IMR-90 (cell line): ENCODE measurements around the gene RRAGD. TPM values are rescaled to one million over a fixed set of nuclear protein-coding genes. Genes with fewer than 3 reads are reported as not detected.

ENCODE experiments used
- ATAC-seq: fragments of 200-7000 bp; cut with Tn5 transposase; 2 replicates; pipeline ENCODE4 v1.9.1; 2020; ENCODE audit warnings: low read depth, mild to moderate bottlenecking, moderate library complexity
- BruUV-seq: library from RNA; stranded (reverse); fragments of 400-500 nt; replicated peaks from 2 replicates; lab custom pipeline; 2021; lab: Mats Ljungman, UMichigan
- CTCF ChIA-PET: fragments of 300-600 bp; formaldehyde crosslinking; extraction: SDS; loops from one replicate; lab custom pipeline; 2021; ENCODE audit warnings: antibody characterized with exemption; lab: Yijun Ruan, JAX
- POLR2A ChIA-PET: fragments of 300-600 bp; sonication (Branson Sonifier 250); formaldehyde crosslinking; loops from one replicate; lab custom pipeline; 2022; ENCODE audit warnings: antibody characterized with exemption; ENCODE audit not compliant: unreplicated experiment; lab: Charles Lee
- DNase-seq: peaks from one replicate; pipeline ENCODE4 v3.0.0; 2013
- H2AFZ ChIP-seq: replicated peaks from 2 replicates; pipeline ENCODE3; 2013; ENCODE audit warnings: low read length, mild to moderate bottlenecking; ENCODE audit not compliant: poor library complexity
- H2AK5ac ChIP-seq: 2 replicates; pipeline ENCODE4 v1.6.1; 2013; ENCODE audit warnings: low read depth, low read length, inconsistent platforms
- H2AK9ac ChIP-seq: replicated peaks from 2 replicates; pipeline ENCODE3; 2013; ENCODE audit warnings: mild to moderate bottlenecking, low read depth, low read length, moderate library complexity; ENCODE audit not compliant: poor library complexity
- H2BK120ac ChIP-seq: 2 replicates; pipeline ENCODE4 v1.6.1; 2013; ENCODE audit warnings: low read depth, low read length, inconsistent platforms
- H2BK15ac ChIP-seq: 3 replicates; pipeline ENCODE4 v1.6.1; 2013; ENCODE audit warnings: low read depth, low read length, inconsistent platforms
- H2BK20ac ChIP-seq: 2 replicates; pipeline ENCODE4 v1.6.1; 2013; ENCODE audit warnings: low read depth, mild to moderate bottlenecking, inconsistent platforms, low read length, moderate library complexity
- H2BK5ac ChIP-seq: 2 replicates; pipeline ENCODE4 v1.6.1; 2013; ENCODE audit warnings: mild to moderate bottlenecking, low read depth, low read length, inconsistent platforms; ENCODE audit not compliant: poor library complexity, severe bottlenecking
- H3K14ac ChIP-seq: replicated peaks from 2 replicates; pipeline ENCODE4 v1.6.1; 2013; ENCODE audit warnings: low read depth, low read length, inconsistent platforms
- H3K18ac ChIP-seq: 2 replicates; pipeline ENCODE4 v1.6.1; 2013; ENCODE audit warnings: low read depth, low read length, control low read depth
- H3K23ac ChIP-seq: 2 replicates; pipeline ENCODE4 v1.6.1; 2013; ENCODE audit warnings: low read depth, low read length, inconsistent platforms
- H3K27ac ChIP-seq: 2 replicates; pipeline ENCODE4 v1.5.1; 2013; ENCODE audit warnings: mild to moderate bottlenecking, control low read depth, low read length; ENCODE audit not compliant: insufficient read depth
- H3K27me3 ChIP-seq: 2 replicates; pipeline ENCODE4 v1.6.1; 2013; ENCODE audit warnings: low read length; ENCODE audit not compliant: control insufficient read depth, insufficient read depth
- H3K36me3 ChIP-seq: 2 replicates; pipeline ENCODE4 v1.6.1; 2013; ENCODE audit warnings: low read length, mixed read lengths; ENCODE audit not compliant: control insufficient read depth, insufficient read depth
- H3K4ac ChIP-seq: 2 replicates; pipeline ENCODE4 v1.6.1; 2013; ENCODE audit warnings: low read depth, low read length, inconsistent platforms
- H3K4me1 ChIP-seq: 2 replicates; pipeline ENCODE4 v1.6.1; 2013; ENCODE audit warnings: low read length, mixed read lengths; ENCODE audit not compliant: control insufficient read depth, insufficient read depth
- H3K4me2 ChIP-seq: 2 replicates; pipeline ENCODE4 v1.6.1; 2013; ENCODE audit warnings: low read depth, mild to moderate bottlenecking, control low read depth, low read length, moderate library complexity
- H3K4me3 ChIP-seq: 2 replicates; pipeline ENCODE4 v1.5.1; 2013; ENCODE audit warnings: low read depth, mild to moderate bottlenecking, control low read depth, low read length, moderate library complexity; ENCODE audit not compliant: insufficient read depth
- H3K56ac ChIP-seq: 2 replicates; pipeline ENCODE4 v1.6.1; 2013; ENCODE audit warnings: low read length, inconsistent platforms; ENCODE audit not compliant: insufficient read depth; ENCODE audit errors: extremely low read depth
- H3K79me1 ChIP-seq, 2 experiments: 2 replicates each; pipeline ENCODE4 v1.6.1; 2013; ENCODE audit warnings: low read length in 2 of 2, inconsistent platforms in 1 of 2, low read depth in 1 of 2
- H3K9ac ChIP-seq: 2 replicates; pipeline ENCODE4 v1.6.1; 2013; ENCODE audit warnings: low read depth, low read length, control low read depth
- H3K9me1 ChIP-seq: 2 replicates; pipeline ENCODE4 v1.6.1; 2013; ENCODE audit warnings: low read length, inconsistent platforms; ENCODE audit not compliant: insufficient read depth
- H3K9me3 ChIP-seq: 2 replicates; pipeline ENCODE4 v1.6.1; 2013; ENCODE audit warnings: low read length; ENCODE audit not compliant: control insufficient read depth, insufficient read depth
- H4K20me1 ChIP-seq: 2 replicates; pipeline ENCODE4 v1.6.1; 2013; ENCODE audit warnings: low read length, inconsistent platforms; ENCODE audit not compliant: insufficient read depth
- H4K5ac ChIP-seq: 2 replicates; pipeline ENCODE4 v1.6.1; 2013; ENCODE audit warnings: mild to moderate bottlenecking, low read depth, low read length, control low read depth
- H4K8ac ChIP-seq, 2 experiments: 2 replicates each; pipeline ENCODE4 v1.6.1; 2013; ENCODE audit warnings: low read depth in 2 of 2, low read length in 2 of 2, control low read depth in 1 of 2, inconsistent platforms in 1 of 2
- H4K91ac ChIP-seq: 2 replicates; pipeline ENCODE4 v1.6.1; 2013; ENCODE audit warnings: low read depth, low read length, inconsistent platforms; ENCODE audit not compliant: insufficient read depth
- BHLHE40 ChIP-seq: fragments of 150-350 bp; IDR thresholded peaks from 2 replicates; pipeline ENCODE4 v1.6.1; 2016; ENCODE audit warnings: mild to moderate bottlenecking, low read depth, low read length
- CEBPB ChIP-seq: IDR thresholded peaks from 2 replicates; pipeline ENCODE4 v1.6.1; 2012; ENCODE audit warnings: low read depth, low read length, improper control_type of control experiment
- CHD1 ChIP-seq: IDR thresholded peaks from 2 replicates; pipeline ENCODE4 v1.6.1; 2012; ENCODE audit warnings: low read depth, low read length, improper control_type of control experiment
- ELK1 ChIP-seq: fragments of 150-350 bp; IDR thresholded peaks from 2 replicates; pipeline ENCODE4 v1.6.1; 2016; ENCODE audit warnings: low read depth, mild to moderate bottlenecking, low read length, moderate library complexity, borderline replicate concordance
- FOS ChIP-seq: fragments of 150-350 bp; IDR thresholded peaks from 2 replicates; pipeline ENCODE4 v1.6.1; 2016; ENCODE audit warnings: low read depth, low read length
- MAZ ChIP-seq: IDR thresholded peaks from 2 replicates; pipeline ENCODE4 v1.6.1; 2012; ENCODE audit warnings: low read depth, mild to moderate bottlenecking, low read length, improper control_type of control experiment, moderate library complexity, borderline replicate concordance
- MXI1 ChIP-seq: IDR thresholded peaks from 2 replicates; pipeline ENCODE4 v1.6.1; 2012; ENCODE audit warnings: low read depth, mild to moderate bottlenecking, low read length, moderate library complexity, borderline replicate concordance
- NFE2L2 ChIP-seq: fragments of 150-350 bp; IDR thresholded peaks from 2 replicates; pipeline ENCODE4 v1.6.1; 2016; ENCODE audit warnings: low read depth, mild to moderate bottlenecking, low read length
- POLR2A ChIP-seq: IDR thresholded peaks from 2 replicates; pipeline ENCODE4 v1.6.1; 2012; ENCODE audit warnings: mild to moderate bottlenecking, low read depth, low read length
- RCOR1 ChIP-seq: IDR thresholded peaks from 2 replicates; pipeline ENCODE4 v1.6.1; 2012; ENCODE audit warnings: mild to moderate bottlenecking, low read length, improper control_type of control experiment; ENCODE audit not compliant: insufficient replicate concordance
- SMC3 ChIP-seq: fragments of 150-350 bp; IDR thresholded peaks from 2 replicates; pipeline ENCODE4 v1.6.1; 2016; ENCODE audit warnings: low read depth, mild to moderate bottlenecking, antibody characterized with exemption, low read length, moderate library complexity
- WGBS, 2 experiments: methylation state at CpG; one replicate each; pipeline versions ENCODE4 v1.1.5 to v1.1.7; 2013; ENCODE audit warnings: missing lambda C conversion rate in 2 of 2; ENCODE audit not compliant: insufficient read length in 1 of 2; ENCODE audit errors: extremely low coverage in 2 of 2; 5-methylcytosine and 5-hydroxymethylcytosine counted together
- dilution Hi-C: fragments of 300-500 bp; cut with HindIII; formaldehyde crosslinking; loops from one replicate; pipeline ENCODE4 v1.14.3; 2018; ENCODE audit warnings: low sequenced_read_pairs; ENCODE audit not compliant: unreplicated experiment
- in situ Hi-C: fragments of 300-500 bp; cut with MboI; formaldehyde crosslinking; loops from 3 replicates; pipeline ENCODE4 v1.14.3; 2019; ENCODE audit warnings: low sequenced_read_pairs, inconsistent platforms, mixed read lengths
- intact Hi-C: fragments of 100-400 bp; cut with micrococcal nuclease; formaldehyde crosslinking; loops from 2 replicates; pipeline ENCODE4 v1.10.0; 2022
- polyA plus RNA-seq, 3 experiments: library from polyadenylated mRNA; depleted of rRNA; stranded (reverse); fragments of >200 nt; gene quantifications; 2 replicates each; pipeline ENCODE4 v1.2.3, GENCODE V29; 2012; ENCODE audit warnings: low replicate concordance in 1 of 3
- total RNA-seq: library from RNA; depleted of rRNA; stranded (reverse); fragments of >200 nt; gene quantifications from 2 replicates; pipeline ENCODE4 v1.2.3, GENCODE V29; 2012
- TF ChIP-seq, protein P1 (sequence below): fragments of 150-350 bp; IDR thresholded peaks from 2 replicates; pipeline ENCODE4 v1.6.1; 2017; ENCODE audit warnings: mild to moderate bottlenecking, antibody characterized with exemption, low read length, low read depth
- TF ChIP-seq, protein P2 (sequence below): conservative IDR thresholded peaks from 2 replicates; pipeline ENCODE4 v1.5.1; 2012; ENCODE audit warnings: mild to moderate bottlenecking, low read depth, low read length, improper control_type of control experiment

RRAGD gene
- total and polyA plus RNA-seq, 2 of the 4 experiments (the other 2 are of a cell fraction) = not detected

GRCh38 chr6:89406141-89406540 is 5.9 kb downstream of the RRAGD start:
- no peaks in the 10 kb centered on the region for H3K4me1 ChIP-seq
- no peak overlapping the region for H4K5ac ChIP-seq
- intact Hi-C loops = no loop called here
- no TSS peak for BruUV-seq
- H3K79me1 ChIP-seq = no peaks in the 10 kb centered on the region
- H3K23ac ChIP-seq = no peak overlapping the region
- H3K9me1 ChIP-seq = no peaks in the 10 kb centered on the region
- H4K20me1 ChIP-seq = no peaks in the 10 kb centered on the region
- H4K8ac ChIP-seq = no peak overlapping the region
- no peak overlapping the region for H3K14ac ChIP-seq
- no CpG with 5 or more reads among the region's 10 CpGs for WGBS, 2 experiments
- no peak overlapping the region for H2BK20ac ChIP-seq
- ChIA-PET CTCF (interaction anchor here (0.6 to 0.7 kb wide), 2 partner anchors 28 to 1101 kb away, joined by 4 to 8 read pairs; no protein-coding TSS in a partner anchor), POLR2A (no interaction called here)
- no peak overlapping the region for H2BK120ac ChIP-seq
- H4K91ac ChIP-seq = no peak overlapping the region
- ATAC-seq (no peak), DNase-seq (no peak)
- H3K4ac ChIP-seq = no peak overlapping the region
- no peak overlapping the region for H3K4me2 ChIP-seq
- no peak overlapping the region for H2AK9ac ChIP-seq
- H2AFZ ChIP-seq = no peak overlapping the region
- no peak overlapping the region for H3K18ac ChIP-seq
- no peak overlapping the region for H3K4me3 ChIP-seq
- TF ChIP-seq RCOR1 (no peak), ELK1 (no peak), SMC3 (no peak), CEBPB (no peak), MXI1 (no peak), BHLHE40 (no peak), MAZ (no peak), NFE2L2 (no peak), FOS (no peak), POLR2A (no peak), CHD1 (no peak)
- TF ChIP-seq, protein P1, sequence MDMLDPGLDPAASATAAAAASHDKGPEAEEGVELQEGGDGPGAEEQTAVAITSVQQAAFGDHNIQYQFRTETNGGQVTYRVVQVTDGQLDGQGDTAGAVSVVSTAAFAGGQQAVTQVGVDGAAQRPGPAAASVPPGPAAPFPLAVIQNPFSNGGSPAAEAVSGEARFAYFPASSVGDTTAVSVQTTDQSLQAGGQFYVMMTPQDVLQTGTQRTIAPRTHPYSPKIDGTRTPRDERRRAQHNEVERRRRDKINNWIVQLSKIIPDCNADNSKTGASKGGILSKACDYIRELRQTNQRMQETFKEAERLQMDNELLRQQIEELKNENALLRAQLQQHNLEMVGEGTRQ = no peak
- TF ChIP-seq, protein P2, sequence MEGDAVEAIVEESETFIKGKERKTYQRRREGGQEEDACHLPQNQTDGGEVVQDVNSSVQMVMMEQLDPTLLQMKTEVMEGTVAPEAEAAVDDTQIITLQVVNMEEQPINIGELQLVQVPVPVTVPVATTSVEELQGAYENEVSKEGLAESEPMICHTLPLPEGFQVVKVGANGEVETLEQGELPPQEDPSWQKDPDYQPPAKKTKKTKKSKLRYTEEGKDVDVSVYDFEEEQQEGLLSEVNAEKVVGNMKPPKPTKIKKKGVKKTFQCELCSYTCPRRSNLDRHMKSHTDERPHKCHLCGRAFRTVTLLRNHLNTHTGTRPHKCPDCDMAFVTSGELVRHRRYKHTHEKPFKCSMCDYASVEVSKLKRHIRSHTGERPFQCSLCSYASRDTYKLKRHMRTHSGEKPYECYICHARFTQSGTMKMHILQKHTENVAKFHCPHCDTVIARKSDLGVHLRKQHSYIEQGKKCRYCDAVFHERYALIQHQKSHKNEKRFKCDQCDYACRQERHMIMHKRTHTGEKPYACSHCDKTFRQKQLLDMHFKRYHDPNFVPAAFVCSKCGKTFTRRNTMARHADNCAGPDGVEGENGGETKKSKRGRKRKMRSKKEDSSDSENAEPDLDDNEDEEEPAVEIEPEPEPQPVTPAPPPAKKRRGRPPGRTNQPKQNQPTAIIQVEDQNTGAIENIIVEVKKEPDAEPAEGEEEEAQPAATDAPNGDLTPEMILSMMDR = no peak
- H2BK15ac ChIP-seq = no peak overlapping the region
- H2BK5ac ChIP-seq = no peak overlapping the region
- no peak overlapping the region for H2AK5ac ChIP-seq
- no peak overlapping the region for H3K9ac ChIP-seq
- in situ Hi-C loops = no loop called here
- H3K56ac ChIP-seq = no peak overlapping the region
- H3K27me3 ChIP-seq = peaks cover 33% of the 10 kb centered on the region
- no peaks in the 10 kb centered on the region for H3K36me3 ChIP-seq
- no peaks in the 10 kb centered on the region for H3K9me3 ChIP-seq
- H3K27ac ChIP-seq = no peak overlapping the region
- dilution Hi-C loops = no loop called here
